B cell (primary cell): Measurements from ENCODE around the gene RPL6.

Experiments used
- CTCF ChIP-seq: fragments of 200-600 bp; IDR thresholded peaks from one replicate; pipeline ENCODE4 v1.8.0; 2022; ENCODE audit warnings: antibody characterized with exemption, mild to moderate bottlenecking
- EZH2 ChIP-seq: IDR thresholded peaks from 2 replicates; pipeline ENCODE4 v1.6.1; 2012; ENCODE audit warnings: borderline replicate concordance, low read depth, mild to moderate bottlenecking, moderate library complexity, low read length; ENCODE audit not compliant: insufficient read depth, poor library complexity, severe bottlenecking

- TF ChIP-seq CTCF: no peak
- no peak for TF ChIP-seq EZH2
These were observed 8.8 kb upstream of the RPL6 start for GRCh38 chr12:112418273-112418607.
